ENCODE measurements around the gene FZR1. TPM values are rescaled to one million over a fixed set of nuclear protein-coding genes. Genes with fewer than 3 reads are reported as not detected.

FZR1 gene
- total and polyA plus RNA-seq, 2 experiments from 2014 or later: 48.6 to 68.5 TPM

Other genes with a start within 250 kb of the FZR1 start
- 29.4 and 46.1 TPM in 2 replicates for gene NFIC, start 139.7 kb upstream of the FZR1 start, total RNA-seq
- gene NFIC, start 139.7 kb upstream of the FZR1 start, polyA plus RNA-seq: 32.7 and 42.2 TPM in 2 replicates
- gene SMIM24, start 25.8 kb upstream of the FZR1 start, total RNA-seq: 0.63 TPM in 1 of 2 replicates, not detected in the other
- 0.22 and 0.75 TPM in 2 replicates for gene SMIM24, start 25.8 kb upstream of the FZR1 start, polyA plus RNA-seq
- not detected in 2 replicates for gene SMIM44, start 22.9 kb upstream of the FZR1 start, total RNA-seq
- gene SMIM44, start 22.9 kb upstream of the FZR1 start, polyA plus RNA-seq: not detected in 2 replicates
- 16.2 and 19.4 TPM in 2 replicates for gene DOHH, start 5.6 kb upstream of the FZR1 start, total RNA-seq
- gene DOHH, start 5.6 kb upstream of the FZR1 start, polyA plus RNA-seq: 15.1 and 21.0 TPM in 2 replicates
- 1.9 and 5.4 TPM in 2 replicates for gene TEKTIP1, start 32.9 kb downstream of the FZR1 start, total RNA-seq
- 4.0 and 5.9 TPM in 2 replicates for gene TEKTIP1, start 32.9 kb downstream of the FZR1 start, polyA plus RNA-seq
- gene MFSD12, start 51.3 kb downstream of the FZR1 start, total RNA-seq: 89.0 and 110 TPM in 2 replicates
- 51.5 and 71.8 TPM in 2 replicates for gene MFSD12, start 51.3 kb downstream of the FZR1 start, polyA plus RNA-seq
- 202 and 253 TPM in 2 replicates for gene HMG20B, start 66.6 kb downstream of the FZR1 start, total RNA-seq
- 154 and 177 TPM in 2 replicates for gene HMG20B, start 66.6 kb downstream of the FZR1 start, polyA plus RNA-seq
- 0.28 and 0.54 TPM in 2 replicates for gene GIPC3, start 79.2 kb downstream of the FZR1 start, total RNA-seq
- gene GIPC3, start 79.2 kb downstream of the FZR1 start, polyA plus RNA-seq: 0.13 and 2.2 TPM in 2 replicates
- gene TBXA2R, start 100.6 kb downstream of the FZR1 start, total RNA-seq: 0.15 and 0.18 TPM in 2 replicates
- 0.40 and 1.0 TPM in 2 replicates for gene TBXA2R, start 100.6 kb downstream of the FZR1 start, polyA plus RNA-seq
- gene CACTIN, start 120.5 kb downstream of the FZR1 start, total RNA-seq: 31.0 and 49.0 TPM in 2 replicates
- gene CACTIN, start 120.5 kb downstream of the FZR1 start, polyA plus RNA-seq: 19.4 and 20.1 TPM in 2 replicates
- 24.1 and 28.4 TPM in 2 replicates for gene PIP5K1C, start 194.2 kb downstream of the FZR1 start, total RNA-seq
- 21.0 and 21.8 TPM in 2 replicates for gene PIP5K1C, start 194.2 kb downstream of the FZR1 start, polyA plus RNA-seq
- 2.8 and 5.2 TPM in 2 replicates for gene TJP3, start 202.1 kb downstream of the FZR1 start, total RNA-seq
- 3.0 and 5.0 TPM in 2 replicates for gene TJP3, start 202.1 kb downstream of the FZR1 start, polyA plus RNA-seq

All from cardiac muscle cell (in vitro differentiated cells and primary cell).